ENCODE data around the gene SND1. TPM values are rescaled to one million over a fixed set of nuclear protein-coding genes. Genes with fewer than 3 reads are reported as not detected.

SND1 gene
- total RNA-seq, 1 experiment from 2014 or later, result 274 TPM

DNA sequence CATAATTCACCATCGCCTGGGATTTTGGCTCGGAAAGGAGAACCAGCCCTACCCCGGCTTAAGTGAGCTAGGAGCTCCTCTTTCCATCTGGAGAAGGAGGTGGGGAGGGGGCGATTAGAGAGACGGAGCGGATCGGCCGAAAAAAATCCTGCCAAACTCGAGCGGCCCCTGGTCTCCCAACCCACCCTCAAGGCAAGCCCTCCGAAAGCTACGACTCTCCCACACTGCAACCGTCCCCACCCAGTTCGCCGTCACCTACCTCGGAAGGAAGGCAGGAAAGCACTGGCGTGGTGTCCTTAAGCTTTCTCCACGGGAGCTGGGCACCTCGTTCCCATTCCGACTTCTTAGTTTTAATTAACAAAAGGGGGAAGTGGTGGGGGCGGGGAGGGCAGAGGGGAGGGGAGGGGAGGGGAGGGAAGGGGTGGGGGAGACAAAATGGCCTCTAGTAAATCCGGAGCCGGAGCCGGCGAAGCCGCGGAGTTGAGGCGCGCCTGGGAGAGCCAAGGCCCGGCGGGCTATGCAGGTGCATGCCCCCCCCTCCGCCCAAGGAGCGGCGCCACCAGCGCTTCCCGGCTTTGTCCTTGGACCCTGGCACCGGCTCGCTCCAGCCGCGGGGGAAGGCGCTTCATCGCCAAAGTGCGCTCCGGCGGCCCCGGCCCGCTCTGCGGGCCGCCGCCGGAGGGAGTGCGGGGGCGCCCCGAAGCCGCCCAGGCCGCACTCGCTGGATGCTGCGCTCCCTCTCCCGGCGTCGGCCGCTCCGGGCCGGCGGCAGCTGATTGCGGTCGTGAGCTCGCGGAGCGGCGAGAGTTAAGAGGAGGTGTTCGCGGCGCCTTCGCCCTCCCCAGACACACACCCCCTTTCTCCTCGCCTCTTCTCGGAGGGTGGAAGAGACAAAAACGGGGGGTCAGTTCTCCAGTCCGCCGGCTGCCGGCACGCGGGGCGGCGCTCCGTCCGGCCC lies 378.9 kb downstream of the SND1 start, which contains the start of gene LRRC4:
Gene LRRC4 (minus strand): TSS at position 784 of the 958 bp plus-strand sequence. CDS start 797 bp downstream, outside the sequence.
- CTCF ChIA-PET, result no interaction called here
- H3K36me3 Mint-ChIP-seq (ENCODE audit: insufficient read depth, unreplicated experiment), result peaks cover 24% of the 10 kb centered on the region
- no peak within 1 kb of the TSS for H3K4me3 Mint-ChIP-seq (ENCODE audit: unreplicated experiment)
- H3K27ac Mint-ChIP-seq (ENCODE audit: unreplicated experiment), result no peak within 1 kb of the TSS
- Histone ChIP-seq H3K36me3 (ENCODE audit: control insufficient read depth, insufficient read depth, low read length) (0 out of 2 replicates have a peak, but pooled peaks cover 2% of the 10 kb centered on the region), H3K4me1 (no peaks in the 10 kb centered on the region), H3K9me3 (no peaks in the 10 kb centered on the region), H3K27me3 (replicated peaks; ENCODE audit: control insufficient read depth, insufficient read depth, low read length) (no peaks in the 10 kb centered on the region), H3K4me3 (ENCODE audit: low read depth, low read length) (no peak within 1 kb of the TSS)
- POLR2A ChIA-PET, result no interaction called here
- H3K4me1 Mint-ChIP-seq (ENCODE audit: low read depth, unreplicated experiment), result peaks cover 10% of the 10 kb centered on the region
- no TSS peak for BruUV-seq (replicated peaks)
- TF ChIP-seq, protein P1, sequence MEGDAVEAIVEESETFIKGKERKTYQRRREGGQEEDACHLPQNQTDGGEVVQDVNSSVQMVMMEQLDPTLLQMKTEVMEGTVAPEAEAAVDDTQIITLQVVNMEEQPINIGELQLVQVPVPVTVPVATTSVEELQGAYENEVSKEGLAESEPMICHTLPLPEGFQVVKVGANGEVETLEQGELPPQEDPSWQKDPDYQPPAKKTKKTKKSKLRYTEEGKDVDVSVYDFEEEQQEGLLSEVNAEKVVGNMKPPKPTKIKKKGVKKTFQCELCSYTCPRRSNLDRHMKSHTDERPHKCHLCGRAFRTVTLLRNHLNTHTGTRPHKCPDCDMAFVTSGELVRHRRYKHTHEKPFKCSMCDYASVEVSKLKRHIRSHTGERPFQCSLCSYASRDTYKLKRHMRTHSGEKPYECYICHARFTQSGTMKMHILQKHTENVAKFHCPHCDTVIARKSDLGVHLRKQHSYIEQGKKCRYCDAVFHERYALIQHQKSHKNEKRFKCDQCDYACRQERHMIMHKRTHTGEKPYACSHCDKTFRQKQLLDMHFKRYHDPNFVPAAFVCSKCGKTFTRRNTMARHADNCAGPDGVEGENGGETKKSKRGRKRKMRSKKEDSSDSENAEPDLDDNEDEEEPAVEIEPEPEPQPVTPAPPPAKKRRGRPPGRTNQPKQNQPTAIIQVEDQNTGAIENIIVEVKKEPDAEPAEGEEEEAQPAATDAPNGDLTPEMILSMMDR (IDR thresholded peaks at IDR 0.05; ENCODE audit: insufficient read depth in 1 of 2, low read depth in 1 of 2, low read length in 1 of 2, severe bottlenecking in 1 of 2, unreplicated experiment in 1 of 2), result no peak
- no peaks in the 10 kb centered on the region for H3K9me3 Mint-ChIP-seq (ENCODE audit: unreplicated experiment)
- no peak for DNase-seq
- no peaks in the 10 kb centered on the region for H3K27me3 Mint-ChIP-seq (ENCODE audit: insufficient read depth, unreplicated experiment)
- intact Hi-C loops (cut with micrococcal nuclease; ENCODE audit: unreplicated experiment), result no loop called here

DNA sequence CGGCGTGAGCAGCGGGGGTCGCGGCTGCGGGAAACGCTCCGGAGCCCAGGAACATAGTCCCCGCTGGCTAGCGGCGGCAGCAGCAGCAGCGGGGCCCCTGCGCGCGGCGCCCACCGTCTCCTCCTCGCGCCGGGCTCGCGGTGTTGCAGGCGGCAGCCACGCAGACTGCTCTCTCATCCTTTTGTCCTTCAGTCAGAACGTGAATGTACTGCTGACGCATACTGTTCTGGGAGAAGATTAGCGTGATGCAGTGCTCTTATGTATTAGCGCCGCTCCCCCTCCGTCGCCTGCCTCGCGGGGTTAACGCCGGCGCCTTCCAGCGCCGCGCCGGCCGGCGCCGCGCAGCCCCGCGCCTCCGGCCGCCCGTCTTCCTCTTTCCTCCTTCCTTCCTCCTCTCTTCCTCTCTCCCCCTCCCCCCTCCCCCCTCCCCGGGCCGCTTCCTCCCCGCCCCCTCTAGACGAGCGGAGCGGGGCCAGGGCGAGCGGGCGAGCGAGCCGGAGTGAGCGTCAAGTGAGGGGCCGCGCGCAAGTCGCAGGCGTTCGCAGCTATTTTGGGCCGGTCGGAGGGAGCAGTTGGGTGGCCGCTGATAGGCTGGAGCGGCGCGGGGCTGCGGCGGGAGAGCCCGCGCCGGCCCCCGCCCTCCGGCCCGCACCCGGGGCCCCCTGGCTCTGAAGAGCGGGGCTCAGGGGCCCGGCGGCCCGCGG lies 380.1 kb downstream of the SND1 start:
- no peaks in the 10 kb centered on the region for H3K9me3 Mint-ChIP-seq (ENCODE audit: unreplicated experiment)
- Histone ChIP-seq H3K4me1 (no peaks in the 10 kb centered on the region), H3K4me3 (ENCODE audit: low read depth, low read length) (no peak overlapping the region), H3K36me3 (ENCODE audit: control insufficient read depth, insufficient read depth, low read length) (peaks cover 2% of the 10 kb centered on the region; the same call in 1 of the 2 replicates), H3K27me3 (replicated peaks; ENCODE audit: control insufficient read depth, insufficient read depth, low read length) (no peaks in the 10 kb centered on the region), H3K9me3 (no peaks in the 10 kb centered on the region)
- POLR2A ChIA-PET, result no interaction called here
- CTCF ChIA-PET, result no interaction called here
- DNase-seq, result no peak
- BruUV-seq (replicated peaks), result no TSS peak
- H3K4me3 Mint-ChIP-seq (ENCODE audit: unreplicated experiment), result no peak overlapping the region
- H3K27ac Mint-ChIP-seq (ENCODE audit: unreplicated experiment), result no peak overlapping the region
- H3K36me3 Mint-ChIP-seq (ENCODE audit: insufficient read depth, unreplicated experiment), result peaks cover 21% of the 10 kb centered on the region
- H3K4me1 Mint-ChIP-seq (ENCODE audit: low read depth, unreplicated experiment), result peaks cover 8% of the 10 kb centered on the region
- TF ChIP-seq, protein P1 (IDR thresholded peaks at IDR 0.05; ENCODE audit: insufficient read depth in 1 of 2, low read depth in 1 of 2, low read length in 1 of 2, severe bottlenecking in 1 of 2, unreplicated experiment in 1 of 2), result no peak
- no peaks in the 10 kb centered on the region for H3K27me3 Mint-ChIP-seq (ENCODE audit: insufficient read depth, unreplicated experiment)
- intact Hi-C loops (cut with micrococcal nuclease; ENCODE audit: unreplicated experiment), result no loop called here

DNA sequence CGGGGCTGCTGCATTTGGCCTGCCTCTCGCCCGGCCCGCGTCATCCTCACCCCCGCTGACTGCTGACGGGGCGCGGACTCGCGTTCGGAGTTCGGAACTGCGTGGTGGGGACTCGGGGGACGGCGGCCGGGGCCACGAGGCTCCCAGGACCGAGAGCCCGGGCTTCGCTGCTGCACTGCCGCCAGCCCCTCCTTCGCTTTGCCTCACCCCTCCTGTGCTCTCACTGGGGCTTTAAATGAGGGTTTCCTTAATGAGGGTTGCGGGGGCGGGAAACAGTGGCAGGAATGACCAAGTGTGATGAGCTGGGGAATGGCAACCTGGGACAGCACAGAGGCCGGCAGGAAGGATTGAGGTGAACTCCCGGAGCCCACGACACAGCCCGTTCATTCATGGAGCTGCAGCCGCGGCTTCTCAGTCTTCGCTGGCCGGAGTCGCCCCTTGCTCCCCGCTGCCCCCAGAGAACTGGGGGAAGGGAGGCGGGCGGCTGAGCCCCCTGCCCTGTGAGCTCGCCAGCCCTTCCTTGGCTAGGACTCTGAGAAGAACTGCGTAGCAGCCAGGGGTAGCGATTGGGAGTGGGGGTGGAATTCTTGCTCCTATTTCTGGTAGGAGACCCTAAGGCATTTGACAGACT lies 380.7 kb downstream of the SND1 start:
- intact Hi-C loops (cut with micrococcal nuclease; ENCODE audit: unreplicated experiment), result no loop called here
- no peaks in the 10 kb centered on the region for H3K27me3 ChIP-seq (replicated peaks; ENCODE audit: control insufficient read depth, insufficient read depth, low read length)
- Mint-ChIP-seq H3K4me1 (ENCODE audit: low read depth, unreplicated experiment) (peaks cover 1% of the 10 kb centered on the region), H3K4me3 (ENCODE audit: unreplicated experiment) (no peak overlapping the region), H3K9me3 (ENCODE audit: unreplicated experiment) (no peaks in the 10 kb centered on the region), H3K27ac (ENCODE audit: unreplicated experiment) (no peak overlapping the region), H3K27me3 (ENCODE audit: insufficient read depth, unreplicated experiment) (no peaks in the 10 kb centered on the region), H3K36me3 (ENCODE audit: insufficient read depth, unreplicated experiment) (peaks cover 21% of the 10 kb centered on the region)
- ChIA-PET POLR2A (no interaction called here), CTCF (no interaction called here)
- H3K36me3 ChIP-seq (ENCODE audit: control insufficient read depth, insufficient read depth, low read length), result peaks cover 2% of the 10 kb centered on the region; the same call in 1 of the 2 replicates
- TF ChIP-seq, protein P1 (IDR thresholded peaks at IDR 0.05; ENCODE audit: insufficient read depth in 1 of 2, low read depth in 1 of 2, low read length in 1 of 2, severe bottlenecking in 1 of 2, unreplicated experiment in 1 of 2), result no peak
- BruUV-seq (replicated peaks), result no TSS peak
- no peak for DNase-seq
- no peak overlapping the region for H3K4me3 ChIP-seq (ENCODE audit: low read depth, low read length)
- H3K4me1 ChIP-seq, result no peaks in the 10 kb centered on the region
- no peaks in the 10 kb centered on the region for H3K9me3 ChIP-seq
